Measurements from ENCODE around the gene ZBTB43.

The ZBTB43 gene

GRCh38 chr9:126849591-126850225, 44.9 kb downstream of the ZBTB43 start:
- H2AK5ac ChIP-seq (ENCODE audit: low read depth, low read length) = no peak overlapping the region
- H2BK120ac ChIP-seq (ENCODE audit: low read depth, low read length) = no peak overlapping the region
- DNase-seq (ENCODE audit: low spot score) = no peak
- H4K91ac ChIP-seq (ENCODE audit: low read depth, low read length, poor library complexity) = no peak overlapping the region
- H3K27ac ChIP-seq (replicated peaks; ENCODE audit: low read length) = no peak overlapping the region
- H4K8ac ChIP-seq (ENCODE audit: low read depth, low read length) = no peak overlapping the region
- peaks cover 0 to 1% (median 0%) of the 10 kb centered on the region in 3 experiments for H3K27me3 ChIP-seq (ENCODE audit: control insufficient read depth in 3 of 3, insufficient read depth in 3 of 3, low read depth in 1 of 3, low read length in 3 of 3)
- no peak overlapping the region for H3K23ac ChIP-seq (ENCODE audit: low read depth, low read length, poor library complexity)
- H3K79me1 ChIP-seq (ENCODE audit: low read depth, low read length) = no peaks in the 10 kb centered on the region
- no peak overlapping the region for H2BK5ac ChIP-seq (ENCODE audit: low read length)
- no peak overlapping the region for H3K4ac ChIP-seq (ENCODE audit: low read length)
- no peak overlapping the region for H2BK15ac ChIP-seq (ENCODE audit: low read length)
- WGBS, 2 donors (ENCODE audit: extremely low coverage in 2 of 2, insufficient read length in 2 of 2, insufficient replicate concordance in 1 of 2) = no CpG with 5 or more reads among the region's 8 CpGs
- H2AFZ ChIP-seq (ENCODE audit: low read length) = no peak overlapping the region
- H3K14ac ChIP-seq (ENCODE audit: low read length) = no peak overlapping the region
- H3K36me3 ChIP-seq (replicated peaks in 1 of 2; ENCODE audit: control insufficient read depth in 2 of 2, insufficient read depth in 2 of 2, low read length in 2 of 2) = no peaks in the 10 kb centered on the region
- no peak overlapping the region for H2BK12ac ChIP-seq (ENCODE audit: low read length)
- no peak overlapping the region for H3K18ac ChIP-seq (ENCODE audit: low read length)
- H3K9me3 ChIP-seq (replicated peaks in 1 of 2; ENCODE audit: control insufficient read depth in 2 of 2, insufficient read depth in 1 of 2, low read depth in 1 of 2, low read length in 2 of 2) = no peaks in the 10 kb centered on the region
- H3K4me3 ChIP-seq (ENCODE audit: low read length in 2 of 2) = no peak overlapping the region
- H3K9ac ChIP-seq (ENCODE audit: low read depth, low read length, poor library complexity) = no peak overlapping the region
- H3K4me2 ChIP-seq (ENCODE audit: insufficient read depth, low read length, poor library complexity, severe bottlenecking) = no peak overlapping the region
- peaks cover 0 to 2% of the 10 kb centered on the region in 2 donors for H3K4me1 ChIP-seq (ENCODE audit: control insufficient read depth in 2 of 2, insufficient read depth in 1 of 2, low read depth in 1 of 2, low read length in 2 of 2)

- Histone ChIP-seq H4K8ac (ENCODE audit: low read depth, low read length) (no peak overlapping the region), H2BK5ac (ENCODE audit: low read length) (no peak overlapping the region), H3K23ac (ENCODE audit: low read depth, low read length, poor library complexity) (no peak overlapping the region), H3K79me1 (ENCODE audit: low read depth, low read length) (no peaks in the 10 kb centered on the region), H4K91ac (ENCODE audit: low read depth, low read length, poor library complexity) (no peak overlapping the region), H3K14ac (ENCODE audit: low read length) (no peak overlapping the region), H2AK5ac (ENCODE audit: low read depth, low read length) (no peak overlapping the region), H2BK120ac (ENCODE audit: low read depth, low read length) (no peak overlapping the region), H3K4me1 (ENCODE audit: control insufficient read depth in 2 of 2, insufficient read depth in 1 of 2, low read depth in 1 of 2, low read length in 2 of 2) (peaks cover 0 to 2% of the 10 kb centered on the region in 2 donors), H3K36me3 (replicated peaks in 1 of 2; ENCODE audit: control insufficient read depth in 2 of 2, insufficient read depth in 2 of 2, low read length in 2 of 2) (no peaks in the 10 kb centered on the region), H2AFZ (ENCODE audit: low read length) (no peak overlapping the region), H3K4me2 (ENCODE audit: insufficient read depth, low read length, poor library complexity, severe bottlenecking) (no peak overlapping the region), H2BK15ac (ENCODE audit: low read length) (no peak overlapping the region), H3K18ac (ENCODE audit: low read length) (no peak overlapping the region), H3K27ac (replicated peaks; ENCODE audit: low read length) (no peak overlapping the region), H3K9ac (ENCODE audit: low read depth, low read length, poor library complexity) (no peak overlapping the region), H3K9me3 (replicated peaks in 1 of 2; ENCODE audit: control insufficient read depth in 2 of 2, insufficient read depth in 1 of 2, low read depth in 1 of 2, low read length in 2 of 2) (no peaks in the 10 kb centered on the region), H3K27me3 (ENCODE audit: control insufficient read depth in 3 of 3, insufficient read depth in 3 of 3, low read depth in 1 of 3, low read length in 3 of 3) (peaks cover 0 to 13% (median 0%) of the 10 kb centered on the region in 3 experiments), H3K4ac (ENCODE audit: low read length) (no peak overlapping the region), H2BK12ac (ENCODE audit: low read length) (no peak overlapping the region), H3K4me3 (ENCODE audit: low read length in 2 of 2) (no peak overlapping the region)
- no CpG with 5 or more reads among the region's 6 CpGs for WGBS, 2 donors (ENCODE audit: extremely low coverage in 2 of 2, insufficient read length in 2 of 2, insufficient replicate concordance in 1 of 2)
- no peak for DNase-seq (ENCODE audit: low spot score)
Measured at GRCh38 chr9:126851286-126851880, 46.5 kb downstream of the ZBTB43 start.

- H3K23ac ChIP-seq (ENCODE audit: low read depth, low read length, poor library complexity) = no peak overlapping the region
- no peaks in the 10 kb centered on the region for H3K79me1 ChIP-seq (ENCODE audit: low read depth, low read length)
- H3K27ac ChIP-seq (replicated peaks; ENCODE audit: low read length) = no peak overlapping the region
- H3K9ac ChIP-seq (ENCODE audit: low read depth, low read length, poor library complexity) = no peak overlapping the region
- no peak overlapping the region for H3K4ac ChIP-seq (ENCODE audit: low read length)
- H4K8ac ChIP-seq (ENCODE audit: low read depth, low read length) = no peak overlapping the region
- H3K4me3 ChIP-seq (ENCODE audit: low read length in 2 of 2) = no peak overlapping the region
- H3K14ac ChIP-seq (ENCODE audit: low read length) = no peak overlapping the region
- WGBS, 2 donors (ENCODE audit: extremely low coverage in 2 of 2, insufficient read length in 2 of 2, insufficient replicate concordance in 1 of 2) = no CpG with 5 or more reads among the region's 3 CpGs
- no peak overlapping the region for H2BK12ac ChIP-seq (ENCODE audit: low read length)
- H2BK5ac ChIP-seq (ENCODE audit: low read length) = no peak overlapping the region
- peaks cover 0 to 2% of the 10 kb centered on the region in 2 donors for H3K4me1 ChIP-seq (ENCODE audit: control insufficient read depth in 2 of 2, insufficient read depth in 1 of 2, low read depth in 1 of 2, low read length in 2 of 2)
- no peak for DNase-seq (ENCODE audit: low spot score)
- no peak overlapping the region for H2BK120ac ChIP-seq (ENCODE audit: low read depth, low read length)
- H2BK15ac ChIP-seq (ENCODE audit: low read length) = no peak overlapping the region
- no peaks in the 10 kb centered on the region for H3K36me3 ChIP-seq (replicated peaks in 1 of 2; ENCODE audit: control insufficient read depth in 2 of 2, insufficient read depth in 2 of 2, low read length in 2 of 2)
- no peak overlapping the region for H3K4me2 ChIP-seq (ENCODE audit: insufficient read depth, low read length, poor library complexity, severe bottlenecking)
- H4K91ac ChIP-seq (ENCODE audit: low read depth, low read length, poor library complexity) = no peak overlapping the region
- H3K18ac ChIP-seq (ENCODE audit: low read length) = no peak overlapping the region
- H3K27me3 ChIP-seq (ENCODE audit: control insufficient read depth in 3 of 3, insufficient read depth in 3 of 3, low read depth in 1 of 3, low read length in 3 of 3) = peaks cover 0 to 19% (median 0%) of the 10 kb centered on the region in 3 experiments
- no peaks in the 10 kb centered on the region for H3K9me3 ChIP-seq (replicated peaks in 1 of 2; ENCODE audit: control insufficient read depth in 2 of 2, insufficient read depth in 1 of 2, low read depth in 1 of 2, low read length in 2 of 2)
- no peak overlapping the region for H2AK5ac ChIP-seq (ENCODE audit: low read depth, low read length)
- H2AFZ ChIP-seq (ENCODE audit: low read length) = peak overlapping the region; percentile 45
Measured at GRCh38 chr9:126852086-126852688, 47.3 kb downstream of the ZBTB43 start.

- H3K79me1 ChIP-seq (ENCODE audit: low read depth, low read length) = no peaks in the 10 kb centered on the region
- peaks cover 0 to 2% of the 10 kb centered on the region in 2 donors for H3K4me1 ChIP-seq (ENCODE audit: control insufficient read depth in 2 of 2, insufficient read depth in 1 of 2, low read depth in 1 of 2, low read length in 2 of 2)
Measured at GRCh38 chr9:126853667-126854066, 48.8 kb downstream of the ZBTB43 start.

More at GRCh38 chr9:126853667-126854066, 48.8 kb downstream of the ZBTB43 start:
- Histone ChIP-seq H2AFZ (ENCODE audit: low read length) (no peak overlapping the region), H3K9ac (ENCODE audit: low read depth, low read length, poor library complexity) (no peak overlapping the region), H3K4me3 (ENCODE audit: low read length in 2 of 2) (no peak overlapping the region), H3K4me2 (ENCODE audit: insufficient read depth, low read length, poor library complexity, severe bottlenecking) (no peak overlapping the region), H3K14ac (ENCODE audit: low read length) (no peak overlapping the region), H3K9me3 (replicated peaks in 1 of 2; ENCODE audit: control insufficient read depth in 2 of 2, insufficient read depth in 1 of 2, low read depth in 1 of 2, low read length in 2 of 2) (no peaks in the 10 kb centered on the region), H3K23ac (ENCODE audit: low read depth, low read length, poor library complexity) (peak overlapping the region; percentile 17), H3K27ac (replicated peaks; ENCODE audit: low read length) (no peak overlapping the region), H2AK5ac (ENCODE audit: low read depth, low read length) (no peak overlapping the region), H3K4ac (ENCODE audit: low read length) (no peak overlapping the region), H2BK120ac (ENCODE audit: low read depth, low read length) (no peak overlapping the region), H2BK12ac (ENCODE audit: low read length) (no peak overlapping the region), H3K36me3 (replicated peaks in 1 of 2; ENCODE audit: control insufficient read depth in 2 of 2, insufficient read depth in 2 of 2, low read length in 2 of 2) (no peaks in the 10 kb centered on the region), H4K8ac (ENCODE audit: low read depth, low read length) (no peak overlapping the region), H3K27me3 (ENCODE audit: control insufficient read depth in 3 of 3, insufficient read depth in 3 of 3, low read depth in 1 of 3, low read length in 3 of 3) (peaks cover 0 to 31% (median 0%) of the 10 kb centered on the region in 3 experiments), H4K91ac (ENCODE audit: low read depth, low read length, poor library complexity) (no peak overlapping the region), H2BK5ac (ENCODE audit: low read length) (no peak overlapping the region), H3K18ac (ENCODE audit: low read length) (no peak overlapping the region), H2BK15ac (ENCODE audit: low read length) (no peak overlapping the region)
- no CpG with 5 or more reads among the region's 5 CpGs for WGBS, 2 donors (ENCODE audit: extremely low coverage in 2 of 2, insufficient read length in 2 of 2, insufficient replicate concordance in 1 of 2)
- DNase-seq (ENCODE audit: low spot score) = no peak
